Activated CD8-positive, alpha-beta memory T cell treated with anti-CD3 and anti-CD28 coated beads for 4 hours (primary cell): ENCODE measurements around the gene PRMT9.

Source experiments
- DNase-seq, 2 donors: peaks; one replicate each; pipeline ENCODE4 v3.0.0-alpha.2; 2020; ENCODE audit warnings: low read depth in 2 of 2

The PRMT9 gene

GRCh38 chr4:147617841-147618691 is 65.9 kb downstream of the PRMT9 start:
- DNase-seq: no peak

GRCh38 chr4:147617173-147617840 is 66.7 kb downstream of the PRMT9 start, which contains the start of gene TMEM184C:
Gene TMEM184C (plus strand): TSS chr4:147617397. CDS start chr4:147617957, 560 bp downstream.
- peak; percentile 97 for DNase-seq

GRCh38 chr4:147616849-147617172 is 67.2 kb downstream of the PRMT9 start:
- no peak for DNase-seq

GRCh38 chr4:147610686-147611085 is 73.3 kb downstream of the PRMT9 start:
- DNase-seq: no peak

GRCh38 chr4:147607471-147607870 is 76.5 kb downstream of the PRMT9 start:
- DNase-seq: no peak

- DNase-seq: no peak
Measured at GRCh38 chr4:147605499-147605898, 78.5 kb downstream of the PRMT9 start.

GRCh38 chr4:147599769-147600168 is 84.2 kb downstream of the PRMT9 start:
- no peak for DNase-seq

GRCh38 chr4:147599206-147599605 is 84.8 kb downstream of the PRMT9 start:
- DNase-seq: no peak

GRCh38 chr4:147597561-147597960 is 86.4 kb downstream of the PRMT9 start:
- no peak for DNase-seq

- no peak for DNase-seq
Measured at GRCh38 chr4:147596981-147597380, 87.0 kb downstream of the PRMT9 start.

GRCh38 chr4:147596377-147596776 is 87.6 kb downstream of the PRMT9 start:
- no peak for DNase-seq

GRCh38 chr4:147594578-147594977 is 89.4 kb downstream of the PRMT9 start:
- no peak for DNase-seq

- DNase-seq: no peak
Measured at GRCh38 chr4:147594107-147594506, 89.9 kb downstream of the PRMT9 start.

GRCh38 chr4:147591106-147591505 is 92.9 kb downstream of the PRMT9 start:
- DNase-seq: no peak

GRCh38 chr4:147590249-147590920 is 93.6 kb downstream of the PRMT9 start:
- peak in 1 of 2 donors; percentile 5 for DNase-seq

- no peak for DNase-seq
Measured at GRCh38 chr4:147589586-147589985, 94.4 kb downstream of the PRMT9 start.
